ENCODE results near the gene MAD2L1BP. TPM values are rescaled to one million over a fixed set of nuclear protein-coding genes. Genes with fewer than 3 reads are reported as not detected.

The MAD2L1BP gene
- total RNA-seq, 1 experiment from 2014 or later = 30.1 TPM

GRCh38 chr6:43629505-43630300 lies 5.9 kb upstream of the MAD2L1BP start (continued):
- TF ChIP-seq AR (CRISPR knock-in tag; IDR thresholded peaks at IDR 0.05) (peak; percentile 36; the same call in 1 of the 2 replicates), ETV6 (CRISPR knock-in tag; IDR thresholded peaks at IDR 0.05) (peak; percentile 52; the same call in 1 of the 2 replicates), ELF4 (CRISPR knock-in tag; IDR thresholded peaks at IDR 0.05; ENCODE audit: low read depth) (no peak), ZNF121 (CRISPR knock-in tag; IDR thresholded peaks at IDR 0.05) (no peak), FOXP1 (CRISPR knock-in tag; IDR thresholded peaks at IDR 0.05; ENCODE audit: borderline replicate concordance) (no peak), ZNF396 (CRISPR knock-in tag; IDR thresholded peaks at IDR 0.05; ENCODE audit: borderline replicate concordance) (no peak), AFF4 (CRISPR knock-in tag; IDR thresholded peaks at IDR 0.05; ENCODE audit: borderline replicate concordance) (no peak), RORB (CRISPR knock-in tag; IDR thresholded peaks at IDR 0.05) (no peak), ZNF416 (CRISPR knock-in tag; IDR thresholded peaks at IDR 0.05) (no peak), KAT7 (CRISPR knock-in tag; IDR thresholded peaks at IDR 0.05; ENCODE audit: borderline replicate concordance) (no peak), ZNF232 (CRISPR knock-in tag; IDR thresholded peaks at IDR 0.05) (no peak), ZNF263 (CRISPR knock-in tag; IDR thresholded peaks at IDR 0.05; ENCODE audit: low read depth) (no peak), GTF2I (CRISPR knock-in tag; conservative IDR thresholded peaks at IDR 0.05) (0 out of 2 replicates have a peak, but pooled peaks have one; percentile 38), ZBTB21 (CRISPR knock-in tag; IDR thresholded peaks at IDR 0.05; ENCODE audit: borderline replicate concordance) (no peak), PREB (CRISPR knock-in tag; IDR thresholded peaks at IDR 0.05; ENCODE audit: borderline replicate concordance) (no peak), SP1 (CRISPR knock-in tag; conservative IDR thresholded peaks at IDR 0.05) (peak; percentile 87), ZNF138 (CRISPR knock-in tag; conservative IDR thresholded peaks at IDR 0.05) (no peak)
- TF ChIP-seq, protein P1, sequence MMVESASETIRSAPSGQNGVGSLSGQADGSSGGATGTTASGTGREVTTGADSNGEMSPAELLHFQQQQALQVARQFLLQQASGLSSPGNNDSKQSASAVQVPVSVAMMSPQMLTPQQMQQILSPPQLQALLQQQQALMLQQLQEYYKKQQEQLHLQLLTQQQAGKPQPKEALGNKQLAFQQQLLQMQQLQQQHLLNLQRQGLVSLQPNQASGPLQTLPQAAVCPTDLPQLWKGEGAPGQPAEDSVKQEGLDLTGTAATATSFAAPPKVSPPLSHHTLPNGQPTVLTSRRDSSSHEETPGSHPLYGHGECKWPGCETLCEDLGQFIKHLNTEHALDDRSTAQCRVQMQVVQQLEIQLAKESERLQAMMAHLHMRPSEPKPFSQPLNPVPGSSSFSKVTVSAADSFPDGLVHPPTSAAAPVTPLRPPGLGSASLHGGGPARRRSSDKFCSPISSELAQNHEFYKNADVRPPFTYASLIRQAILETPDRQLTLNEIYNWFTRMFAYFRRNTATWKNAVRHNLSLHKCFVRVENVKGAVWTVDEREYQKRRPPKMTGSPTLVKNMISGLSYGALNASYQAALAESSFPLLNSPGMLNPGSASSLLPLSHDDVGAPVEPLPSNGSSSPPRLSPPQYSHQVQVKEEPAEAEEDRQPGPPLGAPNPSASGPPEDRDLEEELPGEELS (CRISPR knock-in tag; IDR thresholded peaks at IDR 0.05) = no peak
- TF ChIP-seq, protein P2, sequence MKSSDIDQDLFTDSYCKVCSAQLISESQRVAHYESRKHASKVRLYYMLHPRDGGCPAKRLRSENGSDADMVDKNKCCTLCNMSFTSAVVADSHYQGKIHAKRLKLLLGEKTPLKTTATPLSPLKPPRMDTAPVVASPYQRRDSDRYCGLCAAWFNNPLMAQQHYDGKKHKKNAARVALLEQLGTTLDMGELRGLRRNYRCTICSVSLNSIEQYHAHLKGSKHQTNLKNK (CRISPR knock-in tag; IDR thresholded peaks at IDR 0.05) = no peak
- TF ChIP-seq, protein P3, sequence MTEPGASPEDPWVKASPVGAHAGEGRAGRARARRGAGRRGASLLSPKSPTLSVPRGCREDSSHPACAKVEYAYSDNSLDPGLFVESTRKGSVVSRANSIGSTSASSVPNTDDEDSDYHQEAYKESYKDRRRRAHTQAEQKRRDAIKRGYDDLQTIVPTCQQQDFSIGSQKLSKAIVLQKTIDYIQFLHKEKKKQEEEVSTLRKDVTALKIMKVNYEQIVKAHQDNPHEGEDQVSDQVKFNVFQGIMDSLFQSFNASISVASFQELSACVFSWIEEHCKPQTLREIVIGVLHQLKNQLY (CRISPR knock-in tag; IDR thresholded peaks at IDR 0.05) = no peak
- TF ChIP-seq, protein P4, sequence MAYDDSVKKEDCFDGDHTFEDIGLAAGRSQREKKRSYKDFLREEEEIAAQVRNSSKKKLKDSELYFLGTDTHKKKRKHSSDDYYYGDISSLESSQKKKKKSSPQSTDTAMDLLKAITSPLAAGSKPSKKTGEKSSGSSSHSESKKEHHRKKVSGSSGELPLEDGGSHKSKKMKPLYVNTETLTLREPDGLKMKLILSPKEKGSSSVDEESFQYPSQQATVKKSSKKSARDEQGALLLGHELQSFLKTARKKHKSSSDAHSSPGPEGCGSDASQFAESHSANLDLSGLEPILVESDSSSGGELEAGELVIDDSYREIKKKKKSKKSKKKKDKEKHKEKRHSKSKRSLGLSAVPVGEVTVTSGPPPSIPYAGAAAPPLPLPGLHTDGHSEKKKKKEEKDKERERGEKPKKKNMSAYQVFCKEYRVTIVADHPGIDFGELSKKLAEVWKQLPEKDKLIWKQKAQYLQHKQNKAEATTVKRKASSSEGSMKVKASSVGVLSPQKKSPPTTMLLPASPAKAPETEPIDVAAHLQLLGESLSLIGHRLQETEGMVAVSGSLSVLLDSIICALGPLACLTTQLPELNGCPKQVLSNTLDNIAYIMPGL (CRISPR knock-in tag; IDR thresholded peaks at IDR 0.05) = 0 out of 2 replicates have a peak, but pooled peaks have one; percentile 34
- TF ChIP-seq, protein P5, sequence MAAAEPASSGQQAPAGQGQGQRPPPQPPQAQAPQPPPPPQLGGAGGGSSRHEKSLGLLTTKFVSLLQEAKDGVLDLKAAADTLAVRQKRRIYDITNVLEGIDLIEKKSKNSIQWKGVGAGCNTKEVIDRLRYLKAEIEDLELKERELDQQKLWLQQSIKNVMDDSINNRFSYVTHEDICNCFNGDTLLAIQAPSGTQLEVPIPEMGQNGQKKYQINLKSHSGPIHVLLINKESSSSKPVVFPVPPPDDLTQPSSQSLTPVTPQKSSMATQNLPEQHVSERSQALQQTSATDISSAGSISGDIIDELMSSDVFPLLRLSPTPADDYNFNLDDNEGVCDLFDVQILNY (CRISPR knock-in tag; IDR thresholded peaks at IDR 0.05) = peak; percentile 41; the same call in 1 of the 2 replicates
- TF ChIP-seq, protein P6, sequence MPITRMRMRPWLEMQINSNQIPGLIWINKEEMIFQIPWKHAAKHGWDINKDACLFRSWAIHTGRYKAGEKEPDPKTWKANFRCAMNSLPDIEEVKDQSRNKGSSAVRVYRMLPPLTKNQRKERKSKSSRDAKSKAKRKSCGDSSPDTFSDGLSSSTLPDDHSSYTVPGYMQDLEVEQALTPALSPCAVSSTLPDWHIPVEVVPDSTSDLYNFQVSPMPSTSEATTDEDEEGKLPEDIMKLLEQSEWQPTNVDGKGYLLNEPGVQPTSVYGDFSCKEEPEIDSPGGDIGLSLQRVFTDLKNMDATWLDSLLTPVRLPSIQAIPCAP (CRISPR knock-in tag; IDR thresholded peaks at IDR 0.05) = no peak

Data from WTC11 (cell line).